Natural killer cell treated with Interleukin-12 subunit alpha and Interleukin-12 subunit beta and Interleukin-15 and Interleukin-18, amount 100 ng/mL, for 72 hours (primary cell): ENCODE data around the gene APOBEC3G. TPM values are rescaled to one million over a fixed set of nuclear protein-coding genes. Genes with fewer than 3 reads are reported as not detected.

Experiments
- ATAC-seq, 2 donors: fragments of 150-1000 bp; cut with Tn5 transposase in 1 of 2; sonication (Bioruptor Pico), chemical (Tn5 transposase) in 1 of 2; 2 replicates each; pipeline ENCODE4 v1.10.0; 2021
- DNase-seq: peaks from one replicate; pipeline ENCODE4 v3.0.0; 2022; ENCODE audit warnings: low spot score
- H3K27ac Mint-ChIP-seq, 2 donors: 1 replicate in 1 of 2; 2 replicates in 1 of 2; pipeline ENCODE4 v1.8.0; 2022; ENCODE audit warnings: mixed read lengths in 2 of 2, mild to moderate bottlenecking in 1 of 2, moderate library complexity in 1 of 2
- H3K27me3 Mint-ChIP-seq, 2 donors: 1 replicate in 1 of 2; 2 replicates in 1 of 2; pipeline ENCODE4 v1.8.0; 2022; ENCODE audit warnings: mixed read lengths in 2 of 2
- H3K36me3 Mint-ChIP-seq: one replicate; pipeline ENCODE4 v1.8.0; 2022; ENCODE audit warnings: mixed read lengths
- H3K4me1 Mint-ChIP-seq, 2 donors: 1 replicate in 1 of 2; 2 replicates in 1 of 2; pipeline ENCODE4 v1.8.0; 2022; ENCODE audit warnings: low read depth in 2 of 2, mixed read lengths in 2 of 2, mild to moderate bottlenecking in 1 of 2
- H3K4me3 Mint-ChIP-seq: one replicate; pipeline ENCODE4 v1.8.0; 2022; ENCODE audit warnings: mixed read lengths
- H3K9me3 Mint-ChIP-seq: 2 replicates; pipeline ENCODE4 v1.8.0; 2022; ENCODE audit warnings: mixed read lengths
- total RNA-seq, 2 donors: library from RNA; stranded (reverse); gene quantifications; one replicate each; pipeline ENCODE4 v1.2.3, GENCODE V29; 2022

The APOBEC3G gene
- total RNA-seq, 2 donors from 2014 or later: 105 to 169 TPM

- no peaks in the 10 kb centered on the region for H3K9me3 Mint-ChIP-seq
- H3K4me1 Mint-ChIP-seq: peaks cover 23 to 27% of the 10 kb centered on the region in 2 donors
- no peak for DNase-seq
- no peak overlapping the region for H3K4me3 Mint-ChIP-seq
- no peaks in the 10 kb centered on the region for H3K27me3 Mint-ChIP-seq
- ATAC-seq: no peak
- peak overlapping the region in 1 of 2 donors; percentile 47 for H3K27ac Mint-ChIP-seq
- H3K36me3 Mint-ChIP-seq: no peaks in the 10 kb centered on the region
Observed at GRCh38 chr22:39110631-39111561, 33.8 kb downstream of the APOBEC3G start.

GRCh38 chr22:39114112-39114511, 37.0 kb downstream of the APOBEC3G start:
- DNase-seq (no peak), ATAC-seq (no peak)
- Mint-ChIP-seq H3K4me3 (no peak overlapping the region), H3K9me3 (no peaks in the 10 kb centered on the region), H3K27me3 (no peaks in the 10 kb centered on the region), H3K36me3 (no peaks in the 10 kb centered on the region), H3K27ac (peak overlapping the region; percentile 60 to 93), H3K4me1 (peaks cover 43 to 48% of the 10 kb centered on the region in 2 donors)

- H3K27ac Mint-ChIP-seq: peak overlapping the region; percentile 93 to 98
- no peak for DNase-seq
- H3K36me3 Mint-ChIP-seq: no peaks in the 10 kb centered on the region
- H3K4me1 Mint-ChIP-seq: peaks cover 47 to 53% of the 10 kb centered on the region in 2 donors
- no peaks in the 10 kb centered on the region for H3K27me3 Mint-ChIP-seq
- ATAC-seq: no peak
- peak overlapping the region; percentile 3 for H3K4me3 Mint-ChIP-seq
- no peaks in the 10 kb centered on the region for H3K9me3 Mint-ChIP-seq
Observed at GRCh38 chr22:39115570-39115969, 38.5 kb downstream of the APOBEC3G start.

DNA sequence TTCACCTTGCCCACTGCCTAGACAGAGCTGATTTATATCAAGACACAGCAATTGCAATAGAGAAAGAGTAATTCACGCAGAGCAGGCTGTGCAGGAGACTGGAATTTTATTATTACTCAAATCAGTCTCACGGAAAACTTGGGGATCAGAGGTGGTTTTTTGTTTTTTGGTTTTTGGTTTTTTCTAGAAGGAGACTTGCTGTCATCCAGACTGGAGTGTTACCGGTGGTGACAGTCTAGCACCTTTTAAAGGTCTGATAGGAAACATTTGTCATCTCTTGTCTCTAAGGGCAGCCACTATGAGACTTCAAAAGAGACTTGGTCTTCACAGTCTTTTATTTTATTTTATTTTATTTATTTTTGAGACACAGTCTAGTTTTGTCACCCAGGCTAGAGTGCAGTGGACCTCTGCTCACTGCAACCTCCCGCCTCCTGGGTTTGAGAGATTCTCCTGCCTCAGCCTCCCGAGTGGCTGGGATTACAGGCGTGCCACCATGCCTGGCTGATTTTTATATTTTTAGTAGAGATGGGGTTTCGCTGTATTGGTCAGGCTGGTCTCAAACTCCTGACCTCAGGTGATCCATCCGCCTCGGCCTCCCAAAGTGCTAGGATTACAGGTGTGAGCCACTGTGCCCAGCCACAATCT, 39.0 kb downstream of the APOBEC3G start:
- no peaks in the 10 kb centered on the region for H3K9me3 Mint-ChIP-seq
- H3K36me3 Mint-ChIP-seq: no peaks in the 10 kb centered on the region
- H3K27ac Mint-ChIP-seq: peak overlapping the region; percentile 93 to 98
- peaks cover 48 to 56% of the 10 kb centered on the region in 2 donors for H3K4me1 Mint-ChIP-seq
- DNase-seq: no peak
- no peaks in the 10 kb centered on the region for H3K27me3 Mint-ChIP-seq
- peak overlapping the region; percentile 61 for H3K4me3 Mint-ChIP-seq
- peak in 1 of 2 donors; percentile 24 for ATAC-seq

DNA sequence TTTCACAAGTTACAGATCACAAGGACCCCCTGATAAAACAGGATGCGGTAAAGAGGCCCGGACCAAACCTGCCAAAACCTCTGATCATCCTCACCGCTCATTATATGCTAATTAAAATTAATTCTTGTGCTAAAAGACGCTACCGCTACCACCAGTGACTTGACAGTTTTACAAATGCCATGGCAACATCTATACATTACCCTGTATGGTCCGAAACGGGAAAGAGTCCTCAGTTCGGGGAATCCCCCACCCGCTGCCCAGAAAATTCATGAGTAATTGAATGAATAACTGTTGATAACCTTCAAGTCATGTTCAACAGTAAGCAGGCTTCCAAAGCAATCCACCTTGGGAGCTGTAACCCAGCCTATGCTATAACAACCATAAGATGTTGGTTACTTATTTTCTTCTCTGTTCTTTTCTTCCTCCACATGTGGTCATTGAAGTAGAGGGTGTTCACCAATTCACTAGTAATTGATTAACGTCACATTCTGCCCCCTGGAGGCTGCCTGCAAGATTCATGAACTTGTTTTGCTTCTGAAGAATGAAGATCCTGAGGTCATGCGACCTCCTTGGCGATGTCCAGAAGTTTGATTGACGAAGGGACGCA, 40.6 kb downstream of the APOBEC3G start:
- peak; percentile 90 to 93 for ATAC-seq
- peak overlapping the region; percentile 61 for H3K4me3 Mint-ChIP-seq
- H3K4me1 Mint-ChIP-seq: peaks cover 58 to 65% of the 10 kb centered on the region in 2 donors
- DNase-seq: peak; percentile 91
- peak overlapping the region; percentile 93 to 98 for H3K27ac Mint-ChIP-seq
- no peaks in the 10 kb centered on the region for H3K27me3 Mint-ChIP-seq
- H3K36me3 Mint-ChIP-seq: no peaks in the 10 kb centered on the region
- no peaks in the 10 kb centered on the region for H3K9me3 Mint-ChIP-seq

GRCh38 chr22:39120983-39121382, 43.9 kb downstream of the APOBEC3G start:
- Mint-ChIP-seq H3K4me1 (peaks cover 39 to 41% of the 10 kb centered on the region in 2 donors), H3K4me3 (no peak overlapping the region), H3K27ac (peak overlapping the region; percentile 13 to 98), H3K36me3 (no peaks in the 10 kb centered on the region), H3K9me3 (no peaks in the 10 kb centered on the region), H3K27me3 (no peaks in the 10 kb centered on the region)
- no peak for ATAC-seq
- DNase-seq: no peak

DNA sequence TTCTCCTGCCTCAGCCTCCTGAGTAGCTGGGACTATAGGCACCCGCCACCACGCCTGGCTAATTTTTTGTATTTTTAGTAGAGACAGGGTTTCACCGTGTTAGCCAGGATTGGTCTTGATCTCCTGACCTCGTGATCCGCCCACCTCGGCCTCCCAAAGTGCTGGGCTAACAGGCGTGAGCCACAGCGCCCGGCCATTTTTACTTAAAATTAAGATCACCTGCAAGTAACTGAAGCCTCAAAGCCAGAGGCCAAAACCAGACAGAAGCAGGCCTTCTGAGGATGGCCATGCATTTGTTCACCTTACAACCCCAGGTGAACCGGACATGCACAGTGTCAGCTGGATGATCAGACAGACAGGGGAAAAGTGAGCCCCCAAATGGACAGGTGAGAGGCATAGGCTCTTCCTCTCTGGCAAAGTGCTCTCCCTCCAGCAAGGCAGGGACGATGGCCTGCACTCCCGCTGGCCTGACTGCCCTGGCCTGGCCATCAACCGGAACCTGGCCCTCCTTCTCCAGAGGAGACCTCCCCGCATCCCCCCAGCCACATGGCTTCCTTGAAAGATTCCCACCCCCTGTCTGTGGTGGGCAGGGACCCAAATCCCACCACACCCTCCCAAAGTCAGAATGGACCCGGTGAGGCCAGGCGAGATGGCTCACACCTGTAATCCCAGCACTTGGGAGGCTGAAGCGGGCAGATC, 45.8 kb downstream of the APOBEC3G start:
- H3K27ac Mint-ChIP-seq: peak overlapping the region in 1 of 2 donors; percentile 23
- no peak overlapping the region for H3K4me3 Mint-ChIP-seq
- no peaks in the 10 kb centered on the region for H3K27me3 Mint-ChIP-seq
- peaks cover 24 to 28% of the 10 kb centered on the region in 2 donors for H3K4me1 Mint-ChIP-seq
- no peaks in the 10 kb centered on the region for H3K36me3 Mint-ChIP-seq
- H3K9me3 Mint-ChIP-seq: no peaks in the 10 kb centered on the region
- DNase-seq: no peak
- ATAC-seq: no peak

DNA sequence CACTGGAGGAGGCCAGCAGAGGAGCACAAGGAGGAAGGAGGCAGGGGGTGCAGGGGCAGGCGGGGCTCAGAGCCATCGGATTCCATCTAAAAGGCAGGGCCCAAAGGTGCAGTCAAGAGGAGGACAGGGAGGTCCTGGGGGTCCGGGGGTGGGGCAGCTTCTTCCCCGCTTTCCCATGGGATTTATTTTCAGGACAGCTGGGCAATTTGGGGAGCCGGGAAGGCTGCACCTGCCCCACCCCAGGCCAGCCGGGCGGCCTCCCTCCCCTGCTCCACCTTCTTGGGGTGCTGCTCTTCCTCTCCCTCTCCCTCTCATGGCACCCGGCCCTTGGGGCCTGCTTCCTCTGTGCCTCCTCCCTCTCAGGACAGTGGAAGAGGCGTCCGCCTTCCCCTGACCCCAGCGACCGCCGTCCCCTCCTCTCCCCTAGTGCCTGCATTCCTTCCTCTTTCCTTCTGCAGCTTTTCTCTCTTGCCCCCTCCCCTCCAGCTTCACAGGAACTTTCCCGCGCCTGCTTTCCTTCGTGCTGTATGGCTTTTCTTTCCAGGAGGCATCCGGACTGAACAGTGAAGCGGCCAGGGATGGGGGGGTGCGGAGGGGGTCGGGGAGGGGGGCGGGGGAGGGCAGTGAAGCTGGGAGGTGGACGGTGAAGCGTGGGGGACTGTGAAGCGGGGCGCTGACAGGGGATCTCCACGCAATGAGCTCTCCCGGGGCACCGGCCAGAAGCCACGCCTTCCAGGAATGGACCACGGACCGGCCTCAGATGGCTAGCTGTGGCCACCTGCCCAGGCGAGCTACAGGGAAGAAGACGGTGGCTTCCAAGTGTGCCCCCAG, 46.9 kb downstream of the APOBEC3G start:
- no peak for DNase-seq
- no peaks in the 10 kb centered on the region for H3K27me3 Mint-ChIP-seq
- H3K36me3 Mint-ChIP-seq: no peaks in the 10 kb centered on the region
- H3K4me3 Mint-ChIP-seq: no peak overlapping the region
- no peak for ATAC-seq
- peaks cover 19 to 24% of the 10 kb centered on the region in 2 donors for H3K4me1 Mint-ChIP-seq
- H3K27ac Mint-ChIP-seq: no peak overlapping the region
- H3K9me3 Mint-ChIP-seq: no peaks in the 10 kb centered on the region

GRCh38 chr22:39125622-39126021, 48.5 kb downstream of the APOBEC3G start:
- H3K27me3 Mint-ChIP-seq: no peaks in the 10 kb centered on the region
- no peak overlapping the region for H3K4me3 Mint-ChIP-seq
- ATAC-seq: no peak
- H3K4me1 Mint-ChIP-seq: peaks cover 15 to 32% of the 10 kb centered on the region in 2 donors
- peak overlapping the region in 1 of 2 donors; percentile 27 for H3K27ac Mint-ChIP-seq
- no peaks in the 10 kb centered on the region for H3K36me3 Mint-ChIP-seq
- no peak for DNase-seq
- no peaks in the 10 kb centered on the region for H3K9me3 Mint-ChIP-seq

GRCh38 chr22:39128508-39128907, 51.4 kb downstream of the APOBEC3G start:
- ATAC-seq: no peak
- Mint-ChIP-seq H3K27me3 (no peaks in the 10 kb centered on the region), H3K27ac (peak overlapping the region in 1 of 2 donors; percentile 98), H3K4me3 (no peak overlapping the region), H3K4me1 (peaks cover 18 to 42% of the 10 kb centered on the region in 2 donors), H3K9me3 (no peaks in the 10 kb centered on the region), H3K36me3 (no peaks in the 10 kb centered on the region)
- no peak for DNase-seq

DNA sequence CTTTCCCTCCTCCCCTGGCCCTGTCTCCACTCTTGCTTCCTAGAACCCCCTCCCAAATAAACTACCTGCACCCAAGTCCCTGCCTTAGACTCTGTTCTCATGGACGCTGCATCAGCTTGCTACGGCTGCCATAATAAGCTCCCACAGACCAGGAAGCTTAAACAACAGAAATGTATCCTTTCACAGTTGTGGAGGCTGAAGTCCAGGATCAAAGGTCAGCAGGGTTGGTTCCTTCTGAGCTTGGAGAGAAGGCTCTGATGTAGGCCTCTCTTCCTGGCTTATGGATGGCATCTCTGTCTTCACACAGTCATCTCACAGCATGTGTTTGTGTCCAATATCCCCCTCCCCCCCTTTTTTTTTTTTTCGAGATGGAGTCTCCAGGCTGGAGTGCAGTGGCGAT, 52.0 kb downstream of the APOBEC3G start:
- H3K4me3 Mint-ChIP-seq: no peak overlapping the region
- no peaks in the 10 kb centered on the region for H3K36me3 Mint-ChIP-seq
- no peaks in the 10 kb centered on the region for H3K9me3 Mint-ChIP-seq
- H3K4me1 Mint-ChIP-seq: peaks cover 18 to 42% of the 10 kb centered on the region in 2 donors
- DNase-seq (no peak), ATAC-seq (no peak)
- H3K27me3 Mint-ChIP-seq: no peaks in the 10 kb centered on the region
- peak overlapping the region in 1 of 2 donors; percentile 98 for H3K27ac Mint-ChIP-seq

- H3K4me1 Mint-ChIP-seq: peaks cover 18 to 42% of the 10 kb centered on the region in 2 donors
- no peak overlapping the region for H3K4me3 Mint-ChIP-seq
- ATAC-seq (no peak), DNase-seq (no peak)
- no peaks in the 10 kb centered on the region for H3K27me3 Mint-ChIP-seq
- H3K36me3 Mint-ChIP-seq: no peaks in the 10 kb centered on the region
- H3K9me3 Mint-ChIP-seq: no peaks in the 10 kb centered on the region
- peak overlapping the region in 1 of 2 donors; percentile 98 for H3K27ac Mint-ChIP-seq
Observed at GRCh38 chr22:39129746-39130145, 52.7 kb downstream of the APOBEC3G start.
